HG03432 (cell line): ENCODE data around the gene LRFN2.

Experiments
- ATAC-seq: cut with Tn5 transposase; IDR thresholded peaks from one replicate; pipeline ENCODE4 v1.9.1; 2021; ENCODE audit warnings: mild to moderate bottlenecking, moderate library complexity; ENCODE audit not compliant: unreplicated experiment

Gene LRFN2

DNA sequence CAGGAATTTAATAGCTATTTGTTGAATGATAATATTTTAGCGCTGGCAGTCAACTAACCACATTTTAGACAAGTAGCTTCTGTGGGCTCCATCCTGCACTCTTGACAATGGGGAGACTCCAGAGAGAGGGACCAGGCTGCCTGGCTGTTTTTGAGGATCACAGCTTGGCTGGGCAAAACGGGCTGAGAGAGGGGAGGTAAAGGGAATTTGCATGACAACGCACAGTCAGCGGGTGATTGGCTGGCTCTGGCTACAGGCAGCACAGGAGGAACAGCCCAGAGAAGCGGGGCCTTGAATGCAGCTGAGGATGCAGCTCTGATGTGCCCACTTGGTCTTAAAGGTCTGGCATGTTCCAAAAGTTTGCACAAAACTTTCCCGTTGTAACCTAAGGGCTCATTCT is 41.2 kb downstream of the LRFN2 start:
- no peak for ATAC-seq

DNA sequence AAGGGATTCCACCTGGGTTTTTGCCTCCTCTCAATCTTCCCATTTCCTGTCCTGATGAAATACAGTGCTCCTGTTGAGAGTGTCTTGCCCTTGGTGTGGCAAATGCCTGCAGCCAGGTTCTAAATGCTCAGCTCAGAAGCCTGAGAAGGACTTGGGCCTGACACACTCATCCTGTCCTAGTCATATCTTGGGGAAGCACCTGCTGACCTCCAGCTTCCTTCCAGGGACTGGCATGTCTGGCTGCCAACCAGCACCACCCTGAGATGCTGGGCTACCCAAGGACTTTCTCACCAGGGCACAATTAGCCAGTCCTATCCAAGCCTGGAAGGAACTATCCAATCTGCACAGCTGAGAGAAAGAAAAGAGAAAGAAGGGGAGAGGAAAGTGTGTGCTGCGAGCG is 43.4 kb downstream of the LRFN2 start:
- ATAC-seq, result no peak

DNA sequence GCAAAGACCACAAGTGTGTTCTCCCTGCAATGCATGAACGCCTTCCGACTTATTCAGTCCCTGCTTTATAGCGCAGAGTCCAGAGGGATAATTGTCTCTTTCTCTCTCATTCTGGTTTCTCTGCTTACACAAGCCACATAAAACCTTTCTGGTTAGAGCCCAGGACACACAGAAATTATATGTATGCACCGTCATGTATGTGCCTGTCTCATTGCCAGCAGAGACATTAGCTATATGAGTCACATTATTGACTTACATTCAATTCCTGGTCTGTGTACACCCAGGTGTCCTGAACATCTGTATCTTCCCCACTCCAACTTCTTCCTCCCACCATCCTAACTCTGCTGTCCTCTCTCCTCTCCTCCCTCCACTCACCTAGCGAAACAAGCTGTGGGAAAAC is 44.0 kb downstream of the LRFN2 start:
- ATAC-seq, result no peak

DNA sequence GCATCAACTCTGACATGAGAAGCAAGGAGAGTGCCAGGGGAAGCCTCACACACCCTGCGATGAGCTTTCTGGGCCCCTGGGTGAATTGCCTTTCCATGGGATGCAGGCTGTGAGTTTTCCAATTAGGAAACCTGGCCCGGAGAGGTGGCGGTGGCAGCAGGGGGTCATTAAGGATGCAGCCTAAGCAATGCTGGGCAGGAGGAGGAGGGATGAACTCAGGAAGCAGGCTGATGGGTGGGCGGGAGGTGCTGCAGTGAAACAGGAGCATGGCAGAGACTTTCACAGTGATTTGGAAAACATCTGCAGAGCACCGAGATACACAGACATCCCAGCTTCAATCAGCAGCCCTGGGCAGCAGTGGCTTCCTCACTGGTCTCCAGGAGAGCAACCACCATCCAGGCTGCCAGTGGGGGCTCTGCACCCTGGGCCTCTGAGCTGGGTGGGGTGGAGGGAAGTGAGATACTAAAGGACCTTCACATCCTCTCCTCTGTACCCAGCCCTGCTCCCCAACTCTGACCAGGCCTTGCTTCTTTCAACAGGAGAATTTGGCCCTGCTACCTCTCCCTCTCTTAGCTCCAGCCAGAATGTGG is 44.9 kb downstream of the LRFN2 start:
- ATAC-seq, result no peak

DNA sequence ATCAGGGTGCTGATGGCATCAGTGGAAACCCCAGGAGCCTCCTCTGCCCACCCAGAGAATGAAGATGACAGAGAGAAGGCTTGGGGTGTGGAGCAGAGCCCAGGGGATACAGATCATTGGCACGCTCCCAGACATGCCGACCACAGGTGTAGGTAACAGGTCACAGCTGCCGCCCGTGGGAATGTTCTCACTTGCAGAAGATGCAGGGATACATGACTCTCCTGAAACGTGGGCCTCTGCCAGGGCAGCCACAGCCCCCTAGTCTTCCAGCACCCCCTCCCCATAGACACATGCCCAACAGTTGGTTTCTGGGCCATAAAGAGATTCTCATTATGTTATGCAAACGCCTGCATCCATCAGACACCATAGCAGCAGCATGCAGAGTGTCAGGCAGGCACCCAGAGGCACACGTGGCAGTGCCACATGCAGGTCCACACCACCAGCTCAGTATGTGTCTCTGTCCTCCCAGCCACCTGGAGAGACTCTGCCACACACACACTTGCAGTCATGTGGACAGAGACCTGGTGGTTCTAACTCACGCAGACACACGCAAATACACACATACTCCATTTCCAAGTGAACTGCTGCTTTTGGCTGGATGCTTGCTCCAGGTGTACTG is 45.5 kb downstream of the LRFN2 start:
- no peak for ATAC-seq

DNA sequence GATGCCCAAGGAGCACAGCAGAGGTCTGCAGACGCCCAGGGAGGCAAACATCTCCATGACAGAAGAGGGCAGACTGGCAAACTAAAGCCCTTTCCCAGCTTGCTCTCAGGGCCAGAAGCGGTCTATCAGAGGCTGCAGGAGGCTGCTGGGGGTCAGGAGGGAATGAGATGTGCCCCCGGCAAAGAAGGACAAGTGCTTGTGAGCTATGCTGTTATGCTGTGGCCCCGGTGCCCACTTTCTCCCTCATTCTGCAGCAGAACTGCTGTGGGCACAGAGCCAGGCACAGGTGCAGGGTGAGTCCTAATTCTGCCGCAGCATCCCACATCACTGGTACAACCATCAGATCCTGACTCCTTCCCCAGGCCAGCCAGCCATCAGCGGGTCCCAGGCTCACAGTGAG is 46.4 kb downstream of the LRFN2 start:
- no peak for ATAC-seq

DNA sequence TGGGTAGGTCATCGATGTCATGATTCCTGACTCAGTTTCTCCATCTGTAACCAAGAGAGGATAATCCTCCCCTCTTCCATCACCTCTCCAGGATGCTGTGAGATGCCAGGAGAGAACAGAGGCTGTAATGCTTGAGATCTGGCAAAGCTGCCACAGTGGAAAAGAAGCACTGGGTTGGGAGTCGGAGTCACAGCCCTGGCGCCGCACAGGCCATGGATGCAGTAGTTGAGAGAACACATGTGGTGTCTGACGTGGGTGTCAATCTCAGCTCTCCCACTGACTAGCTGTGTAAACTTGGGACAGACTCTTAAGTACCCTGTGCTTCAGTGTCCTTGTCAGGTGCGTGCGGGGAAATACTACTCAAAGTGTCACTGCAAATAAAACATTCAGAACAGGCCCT is 47.3 kb downstream of the LRFN2 start:
- ATAC-seq, result no peak

DNA sequence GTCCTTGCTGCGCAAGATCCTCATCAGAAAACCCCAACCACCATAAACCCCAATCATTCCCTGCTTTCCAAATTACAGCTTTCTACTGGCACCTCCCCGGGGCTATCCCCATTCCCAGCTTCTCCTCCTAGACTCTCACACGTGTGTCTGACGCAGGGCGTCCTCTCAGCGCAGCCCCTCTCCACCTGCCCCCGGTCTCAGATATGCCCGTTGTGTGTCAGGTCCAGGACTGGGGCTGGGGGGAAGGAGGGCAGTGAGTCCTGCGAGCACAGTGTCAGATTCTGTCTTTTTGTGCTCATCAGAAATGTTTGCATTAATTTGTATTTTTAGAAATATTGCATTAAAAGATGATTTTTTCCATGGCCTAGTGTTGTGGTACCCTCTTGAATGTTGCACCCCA is 48.6 kb downstream of the LRFN2 start:
- no peak for ATAC-seq

DNA sequence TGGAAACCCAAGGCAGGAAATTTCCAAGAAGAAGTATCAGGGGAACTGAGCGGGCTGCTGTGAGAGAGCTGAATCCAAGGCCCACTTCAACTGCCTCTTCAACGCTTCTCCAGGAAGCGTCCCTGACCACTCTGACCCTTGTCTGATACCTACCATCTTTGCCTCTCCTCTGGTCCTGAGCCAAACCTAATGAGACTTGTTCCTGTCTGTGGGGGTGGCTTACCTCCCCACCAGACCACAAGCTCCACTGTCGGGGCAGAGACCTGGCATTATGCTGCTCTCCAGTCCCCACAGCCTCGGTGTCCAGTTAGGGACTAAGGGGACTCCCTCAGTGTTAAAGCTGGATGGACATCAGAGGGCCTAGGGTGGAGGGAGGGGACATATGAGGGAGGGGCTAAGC is 49.7 kb downstream of the LRFN2 start:
- ATAC-seq, result no peak

DNA sequence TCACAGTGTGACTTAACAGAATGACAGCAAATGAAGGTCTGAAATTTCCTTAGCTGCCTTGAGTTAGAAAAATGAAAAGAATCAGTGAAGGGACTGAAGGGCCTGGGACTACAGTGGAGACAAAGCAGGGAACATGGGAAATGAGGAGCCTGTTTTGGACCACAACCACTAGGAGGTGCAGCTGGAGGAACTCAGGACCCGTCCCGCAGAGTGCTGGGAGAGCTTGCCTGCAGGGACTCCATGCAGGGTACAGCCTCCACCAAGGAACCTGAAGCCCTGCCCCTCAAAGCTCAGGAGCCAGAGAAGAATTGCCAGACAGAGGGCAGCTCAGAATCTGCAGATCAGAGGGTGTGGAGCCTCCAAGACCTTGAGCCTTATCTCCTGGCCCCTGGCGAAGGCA is 50.7 kb downstream of the LRFN2 start:
- ATAC-seq, result no peak

DNA sequence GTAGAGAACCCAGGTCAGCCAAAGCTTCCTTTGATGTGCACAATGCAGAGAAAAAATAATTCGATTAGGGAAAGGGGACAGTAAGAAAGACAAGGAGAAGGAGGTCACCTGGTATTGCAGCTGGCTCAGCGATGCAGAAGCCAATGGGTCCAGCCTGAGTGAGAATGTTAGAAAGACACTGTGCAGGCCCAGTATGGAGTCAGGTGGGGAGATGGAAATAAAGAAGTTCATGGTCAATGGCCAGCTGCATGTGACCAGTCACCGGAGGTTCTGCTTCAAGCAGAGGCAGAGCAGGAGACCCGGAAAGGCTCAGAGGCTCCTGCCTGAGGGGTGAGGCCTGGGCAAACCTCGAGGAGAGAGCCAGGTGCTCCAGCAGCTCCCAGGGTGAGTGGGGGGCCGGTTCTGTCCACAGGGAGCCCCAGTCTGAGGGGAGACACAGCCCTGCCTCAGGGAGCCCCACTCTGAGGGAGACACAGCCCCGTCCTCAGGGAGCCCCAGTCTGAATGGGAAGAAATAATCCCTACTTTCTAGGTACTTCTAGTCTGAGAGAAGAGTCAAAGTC is 51.3 kb downstream of the LRFN2 start:
- no peak for ATAC-seq

DNA sequence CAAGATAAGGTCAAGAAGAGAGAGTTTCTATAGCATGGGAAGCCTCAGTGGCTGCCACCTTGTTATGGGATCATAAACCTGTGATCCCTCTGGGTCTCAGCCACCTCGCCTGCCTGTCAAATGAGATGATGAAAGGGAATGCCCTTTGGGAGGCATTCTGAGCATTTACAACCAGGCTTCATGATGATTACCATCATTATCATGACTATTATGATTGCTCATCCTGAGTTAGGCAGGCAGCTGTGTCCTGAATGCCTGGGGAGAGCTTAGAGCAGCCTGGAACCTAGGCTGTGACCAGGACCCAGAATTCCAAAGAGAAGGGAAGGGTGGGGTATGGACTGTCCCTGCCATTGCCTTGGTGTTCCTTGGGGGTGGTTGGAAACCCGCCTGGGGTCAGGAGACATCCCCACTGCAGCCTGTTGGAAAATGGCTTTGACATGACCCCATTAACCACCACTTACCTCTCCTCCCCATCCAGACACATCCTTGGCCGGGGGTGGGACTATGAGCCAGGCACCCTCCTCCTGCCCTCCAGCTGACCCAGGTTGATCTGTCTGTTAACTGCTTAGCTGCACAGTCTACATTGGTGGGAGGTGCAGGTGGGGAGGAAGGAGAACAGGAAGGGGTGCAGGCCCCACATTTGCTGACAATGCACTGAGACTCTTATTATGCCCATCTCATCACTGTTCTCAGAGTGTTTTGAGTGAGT is 51.9 kb downstream of the LRFN2 start:
- ATAC-seq, result no peak

DNA sequence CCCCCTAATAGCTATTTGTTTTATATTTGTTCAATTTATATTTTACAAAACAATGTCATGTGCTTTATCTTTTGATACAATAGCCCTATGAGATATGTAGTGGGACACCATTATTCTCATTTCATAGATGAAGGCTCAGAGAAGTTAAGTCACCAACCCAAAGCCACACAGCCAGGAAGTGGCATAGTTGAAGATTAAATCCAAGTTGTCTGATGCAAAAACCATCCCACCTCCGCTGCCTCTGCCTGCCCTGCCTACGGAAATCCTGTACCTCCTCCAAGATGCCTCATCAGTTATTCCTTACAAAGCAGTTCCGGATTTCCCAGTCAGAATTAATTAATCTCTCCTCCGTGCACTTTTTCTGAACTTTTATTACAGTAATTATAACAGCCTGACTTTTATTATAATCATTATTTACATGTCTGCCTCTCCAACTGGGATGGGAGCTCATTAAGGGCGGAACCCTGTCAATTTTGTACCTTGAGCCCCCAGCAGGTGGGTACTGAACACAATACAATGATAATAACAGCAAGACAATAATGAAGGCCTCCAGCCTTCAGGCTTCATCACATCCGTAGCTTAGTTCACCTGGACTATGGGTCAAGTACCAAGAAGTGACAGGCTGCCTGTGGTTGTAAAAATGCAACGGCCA is 54.7 kb downstream of the LRFN2 start:
- ATAC-seq, result no peak

DNA sequence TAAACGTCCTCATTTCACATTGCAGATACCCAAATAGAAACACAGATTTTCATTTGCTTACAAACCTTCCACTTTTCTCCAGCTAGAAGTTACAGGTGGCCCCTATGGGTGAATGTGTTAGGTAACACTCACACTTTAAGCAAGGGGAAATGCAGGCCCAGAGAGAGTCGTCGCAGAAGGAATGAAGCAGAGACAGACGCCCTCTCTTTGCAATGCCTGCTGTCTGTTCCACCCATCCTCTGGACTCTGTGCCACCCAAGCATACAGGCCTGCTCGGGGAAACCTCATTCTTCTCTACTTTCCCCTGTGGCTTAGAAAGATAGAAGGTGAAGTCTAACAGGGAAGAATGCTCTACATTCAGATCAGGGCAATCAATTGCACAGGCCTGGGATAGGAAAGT is 57.2 kb downstream of the LRFN2 start:
- ATAC-seq, result no peak

DNA sequence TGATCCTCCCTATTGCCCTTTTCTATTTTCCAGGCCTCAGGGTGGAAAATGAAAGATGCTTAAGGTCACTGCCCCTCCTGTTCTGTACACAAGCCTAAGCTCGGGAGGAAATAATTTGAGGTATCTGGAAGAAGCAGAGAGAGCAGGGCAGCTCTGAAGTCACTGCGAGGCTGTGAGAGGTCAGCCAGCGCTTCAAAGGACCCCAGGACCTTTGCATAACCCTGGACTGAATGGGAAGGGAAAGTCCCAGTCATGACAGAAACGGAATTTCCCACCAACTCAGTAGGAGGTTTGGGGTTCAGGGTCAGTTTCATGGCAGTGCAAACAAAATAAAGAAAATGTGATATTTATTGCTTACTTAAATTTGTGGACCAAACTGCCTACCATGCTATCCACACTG is 58.1 kb downstream of the LRFN2 start:
- no peak for ATAC-seq

DNA sequence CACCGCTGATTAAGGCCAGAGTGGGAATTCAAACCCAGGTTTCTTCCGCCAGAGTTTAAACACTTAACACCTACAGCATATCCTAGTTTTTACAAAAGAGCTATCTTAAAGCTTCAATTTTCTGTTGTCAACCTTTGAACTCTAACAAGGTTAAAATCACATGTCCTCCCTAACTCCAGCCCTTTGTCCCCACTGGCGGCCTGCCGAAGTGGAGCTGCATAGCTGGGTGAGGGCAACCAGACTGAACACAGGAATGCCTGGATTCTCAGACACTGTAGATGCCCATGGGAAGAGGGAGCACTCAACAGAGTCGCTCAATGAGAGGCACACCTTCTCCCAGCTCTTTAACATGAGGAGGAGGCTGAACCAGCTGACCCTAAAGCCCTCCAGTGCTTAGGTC is 59.1 kb downstream of the LRFN2 start:
- no peak for ATAC-seq

DNA sequence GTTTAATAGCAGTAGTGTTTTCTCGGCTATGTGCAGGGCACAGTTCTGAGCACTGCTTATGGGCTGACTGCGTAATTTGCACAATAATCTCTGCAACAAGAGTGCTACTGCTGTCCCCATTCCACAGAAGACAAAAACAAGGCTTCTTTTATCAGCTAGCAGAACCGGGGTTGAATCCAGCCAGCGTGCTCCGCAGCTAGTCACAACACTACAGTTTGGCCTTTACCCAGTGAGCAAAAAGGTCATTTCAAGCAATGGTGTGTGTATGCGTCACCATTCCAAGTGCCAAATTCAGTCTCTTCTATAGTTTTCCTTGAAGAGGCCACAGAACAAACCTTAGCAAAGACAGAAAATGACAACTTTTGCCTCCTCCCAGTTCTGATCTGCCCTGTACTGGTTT is 61.1 kb downstream of the LRFN2 start:
- ATAC-seq, result no peak

DNA sequence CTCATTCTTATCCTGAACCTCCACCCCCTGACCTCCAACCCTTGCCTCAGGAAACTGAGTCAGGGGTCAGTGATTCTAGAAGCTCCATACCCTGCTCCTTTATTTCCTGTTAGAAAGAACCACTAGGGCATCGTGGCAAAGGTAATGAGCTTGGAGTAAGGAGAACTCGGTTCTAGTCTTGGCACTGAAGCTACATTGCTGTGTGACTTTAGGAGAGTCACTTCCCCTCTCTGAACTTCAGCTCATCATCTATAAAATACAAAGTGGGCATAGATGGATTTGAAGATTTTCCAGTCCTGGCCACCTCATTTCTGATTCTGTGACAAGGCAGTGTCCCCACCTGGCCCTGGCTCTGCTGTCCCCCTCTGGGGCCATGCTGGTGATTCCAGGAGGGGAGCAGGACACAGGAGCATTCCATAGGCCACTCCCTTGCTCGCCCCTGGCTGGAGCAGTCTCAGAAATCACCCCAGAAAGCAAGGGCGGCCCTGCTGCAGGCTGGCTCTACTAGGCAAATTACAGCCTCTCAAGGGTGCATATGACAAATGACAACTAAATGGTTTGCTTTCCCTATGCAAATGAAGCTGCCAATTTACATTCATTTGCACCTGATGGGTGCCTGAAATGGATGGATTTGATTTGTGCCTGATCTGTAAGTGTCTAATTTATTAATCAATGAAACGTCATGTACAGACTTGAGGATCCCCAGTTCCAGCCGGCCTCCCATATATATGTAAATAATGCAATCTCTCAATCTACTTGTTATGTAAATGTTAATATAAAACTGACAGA is 62.2 kb downstream of the LRFN2 start:
- ATAC-seq, result no peak

DNA sequence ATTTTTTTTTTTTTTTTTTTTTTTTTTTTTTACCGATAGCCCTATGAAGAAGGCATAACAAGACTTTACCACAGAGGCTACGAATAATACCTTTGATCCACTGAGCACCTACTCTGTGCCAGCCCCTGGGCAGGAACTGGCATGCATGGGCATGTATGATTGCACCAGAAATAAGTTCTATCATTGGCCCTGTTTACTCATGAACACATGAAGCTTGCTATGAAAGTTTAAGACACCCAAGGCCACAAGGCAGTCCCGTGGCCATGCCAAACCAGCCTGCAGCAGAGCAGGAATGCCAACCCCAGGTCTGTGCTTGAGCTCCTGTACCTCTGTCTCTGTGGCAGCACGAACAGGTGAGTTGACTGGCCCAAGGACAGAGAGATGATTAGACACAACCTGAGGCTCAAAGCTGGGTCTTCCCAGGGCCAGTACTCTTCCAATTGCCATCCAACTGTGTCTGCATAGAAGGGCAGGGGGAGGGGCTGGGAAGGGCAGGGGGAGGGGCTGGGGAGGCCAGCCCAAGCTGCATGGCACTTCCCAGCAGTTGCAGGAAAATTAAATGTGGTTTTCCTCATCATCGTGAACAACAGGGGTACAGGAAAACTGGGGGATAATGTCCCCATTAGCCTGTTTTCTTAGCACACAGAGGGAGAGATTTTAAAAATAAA is 63.5 kb downstream of the LRFN2 start:
- no peak for ATAC-seq

DNA sequence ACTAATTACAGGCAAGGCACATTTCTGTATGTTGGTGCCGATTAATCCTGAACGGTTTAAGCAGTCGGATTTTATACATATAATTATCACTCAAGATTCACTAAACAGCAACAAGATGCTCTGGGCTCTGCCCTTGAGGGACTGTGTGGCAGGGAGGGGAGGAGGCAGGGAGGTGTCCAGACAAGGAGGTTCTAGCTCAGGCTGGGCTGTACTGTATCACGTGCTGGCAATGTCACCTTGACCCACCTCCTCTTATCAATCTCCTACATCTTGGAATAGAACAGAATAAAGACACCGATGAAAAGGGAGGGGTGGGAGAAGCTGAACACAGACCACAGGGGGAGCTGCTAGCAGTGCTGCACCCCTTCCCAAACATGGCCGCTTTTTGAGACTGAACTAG is 65.7 kb downstream of the LRFN2 start:
- ATAC-seq, result no peak

DNA sequence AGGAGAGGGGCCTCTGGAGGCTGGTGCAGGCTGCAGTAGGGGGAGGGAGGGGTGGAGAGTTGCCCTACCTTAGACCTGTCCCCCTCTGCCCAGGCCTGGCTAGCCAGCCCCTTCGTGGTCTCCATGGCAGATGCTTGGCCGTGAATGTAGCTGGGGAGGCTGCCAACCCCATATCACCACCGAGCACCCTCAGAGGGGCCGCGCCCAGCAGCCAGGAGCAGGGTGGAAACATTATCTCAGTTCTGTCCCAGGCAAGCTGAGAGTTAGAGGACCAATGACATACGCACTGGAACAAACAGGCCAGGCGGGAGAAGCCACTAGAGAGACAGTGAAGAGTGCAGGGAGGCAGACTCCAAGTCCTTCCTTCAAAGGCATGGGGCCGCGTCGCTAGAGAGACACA is 66.5 kb downstream of the LRFN2 start:
- ATAC-seq, result no peak
